Measurements from ENCODE around the gene MYO9B.

- TF ChIP-seq CTCF (IDR thresholded peaks at IDR 0.05 in 8 of 11, conservative IDR thresholded peaks at IDR 0.05 in 3 of 11) = no peak
- TF ChIP-seq POLR2AphosphoS5 (IDR thresholded peaks at IDR 0.05) = no peak
These were observed 110.0 kb downstream of the MYO9B start for GRCh38 chr19:17185590-17185989.

All from spleen (tissue), 7 donors.